Fibroblast of lung (primary cell): Measurements from ENCODE around the gene EXOC2. TPM values are rescaled to one million over a fixed set of nuclear protein-coding genes. Genes with fewer than 3 reads are reported as not detected.

Experiments
- DNase-seq, 2 donors: peaks; one replicate each; pipeline versions ENCODE4 v3.0.0 to v3.0.0-alpha.2; 2010; ENCODE audit warnings: low read depth in 2 of 2
- H2AFZ ChIP-seq: 2 replicates; pipeline ENCODE4 v1.5.1; 2012; ENCODE audit warnings: low read length, control low read depth, inconsistent platforms
- H3K27ac ChIP-seq: 2 replicates; pipeline ENCODE4 v1.5.1; 2011; ENCODE audit warnings: low read length, control low read depth; ENCODE audit not compliant: insufficient read depth
- H3K27me3 ChIP-seq: 2 replicates; pipeline ENCODE4 v1.5.1; 2011; ENCODE audit warnings: mild to moderate bottlenecking, low read length; ENCODE audit not compliant: control insufficient read depth, insufficient read depth
- H3K36me3 ChIP-seq: 2 replicates; pipeline ENCODE4 v1.5.1; 2011; ENCODE audit warnings: low read length; ENCODE audit not compliant: control insufficient read depth, insufficient read depth
- H3K4me1 ChIP-seq: 2 replicates; pipeline ENCODE4 v1.5.1; 2011; ENCODE audit warnings: low read length; ENCODE audit not compliant: control insufficient read depth, insufficient read depth; ENCODE audit errors: extremely low read depth
- H3K4me2 ChIP-seq: 2 replicates; pipeline ENCODE4 v1.5.1; 2011; ENCODE audit warnings: low read length, control low read depth; ENCODE audit not compliant: insufficient read depth; ENCODE audit errors: extremely low read depth
- H3K4me3 ChIP-seq, 4 experiments: fragments of 200-600 bp in 1 of 4; sonication (generic) in 1 of 4; replicated peaks in 1 of 4; 2 replicates each; pipeline ENCODE4 v1.5.1; 2011 to 2016; ENCODE audit warnings: low read length in 4 of 4, low read depth in 3 of 4, mild to moderate bottlenecking in 3 of 4, control low read depth in 2 of 4, inconsistent platforms in 1 of 4, mixed read lengths in 1 of 4; ENCODE audit not compliant: insufficient read depth in 1 of 4; ENCODE audit errors: control extremely low read depth in 1 of 4
- H3K79me2 ChIP-seq: 2 replicates; pipeline ENCODE4 v1.5.1; 2012; ENCODE audit warnings: mild to moderate bottlenecking, low read length, inconsistent platforms; ENCODE audit not compliant: control insufficient read depth, insufficient read depth
- H3K9ac ChIP-seq: 2 replicates; pipeline ENCODE4 v1.5.1; 2011; ENCODE audit warnings: mild to moderate bottlenecking, low read length, control low read depth; ENCODE audit not compliant: insufficient read depth
- H3K9me3 ChIP-seq: 2 replicates; pipeline ENCODE4 v1.5.1; 2012; ENCODE audit warnings: low read depth, low read length; ENCODE audit not compliant: control insufficient read depth, insufficient read depth
- H4K20me1 ChIP-seq: 2 replicates; pipeline ENCODE4 v1.5.1; 2011; ENCODE audit warnings: low read length; ENCODE audit not compliant: control insufficient read depth, insufficient read depth; ENCODE audit errors: extremely low read depth
- CTCF ChIP-seq, 2 donors: IDR thresholded peaks in 1 of 2; conservative IDR thresholded peaks in 1 of 2; 1 replicate in 1 of 2; 2 replicates in 1 of 2; pipeline ENCODE4 v1.5.1; 2011 to 2012; ENCODE audit warnings: low read length in 2 of 2, control low read depth in 1 of 2, inconsistent platforms in 1 of 2, low read depth in 1 of 2, mild to moderate bottlenecking in 1 of 2
- EZH2 ChIP-seq: IDR thresholded peaks from 2 replicates; pipeline ENCODE4 v1.5.1; 2012; ENCODE audit warnings: low read length, control low read depth, mild to moderate bottlenecking; ENCODE audit errors: missing control alignments
- polyA plus RNA-seq, 2 donors: library from polyadenylated mRNA; depleted of rRNA in 1 of 2; stranded (reverse) in 1 of 2; unstranded in 1 of 2; fragments of >200 nt; gene quantifications; 2 replicates each; pipeline ENCODE4 v1.2.1, GENCODE V29; 2011 to 2012; ENCODE audit warnings: missing spikeins in 1 of 2
- total RNA-seq: library from RNA; depleted of rRNA; stranded (reverse); fragments of >200 nt; gene quantifications from 2 replicates; pipeline ENCODE4 v1.2.1, GENCODE V29; 2014

The EXOC2 gene
- total and polyA plus RNA-seq, 2 donors (not counting 1 experiment from before 2014, with no cell fraction given) = 19.7 to 42.3 TPM

GRCh38 chr6:558959-559358 lies 134.0 kb downstream of the EXOC2 start:
- H3K9ac ChIP-seq = no peak overlapping the region
- H3K4me1 ChIP-seq = no peaks in the 10 kb centered on the region
- no peaks in the 10 kb centered on the region for H3K27me3 ChIP-seq
- H3K4me3 ChIP-seq = no peak overlapping the region
- H3K36me3 ChIP-seq = peaks cover 8% of the 10 kb centered on the region
- H3K27ac ChIP-seq = no peak overlapping the region
- H3K79me2 ChIP-seq = no peaks in the 10 kb centered on the region
- H3K9me3 ChIP-seq = no peaks in the 10 kb centered on the region
- TF ChIP-seq EZH2 (no peak), CTCF (conservative IDR thresholded peaks at IDR 0.05 in 1 of 2, IDR thresholded peaks at IDR 0.05 in 1 of 2; ENCODE audit: low read depth in 1 of 2, low read length in 2 of 2) (no peak)
- no peak overlapping the region for H2AFZ ChIP-seq
- H3K4me2 ChIP-seq = no peak overlapping the region
- DNase-seq = no peak
- no peaks in the 10 kb centered on the region for H4K20me1 ChIP-seq

- Histone ChIP-seq H3K27ac (no peak overlapping the region), H2AFZ (no peak overlapping the region), H3K4me3 (no peak overlapping the region), H3K36me3 (peaks cover 7% of the 10 kb centered on the region), H3K9ac (no peak overlapping the region), H3K9me3 (no peaks in the 10 kb centered on the region), H3K79me2 (no peaks in the 10 kb centered on the region), H3K4me2 (no peak overlapping the region), H3K27me3 (no peaks in the 10 kb centered on the region), H3K4me1 (no peaks in the 10 kb centered on the region), H4K20me1 (no peaks in the 10 kb centered on the region)
- DNase-seq = peak in 1 of 2 donors; percentile 23
- no peak for TF ChIP-seq EZH2
- peak in 1 of 2 donors; percentile 23 for TF ChIP-seq CTCF (conservative IDR thresholded peaks at IDR 0.05 in 1 of 2, IDR thresholded peaks at IDR 0.05 in 1 of 2; ENCODE audit: low read depth in 1 of 2, low read length in 2 of 2)
Observed at GRCh38 chr6:558089-558488, 134.8 kb downstream of the EXOC2 start.

GRCh38 chr6:551829-552350 lies 141.0 kb downstream of the EXOC2 start:
- H3K79me2 ChIP-seq = no peaks in the 10 kb centered on the region
- no peak overlapping the region for H3K9ac ChIP-seq
- H3K4me2 ChIP-seq = no peak overlapping the region
- no peaks in the 10 kb centered on the region for H4K20me1 ChIP-seq
- peaks cover 2% of the 10 kb centered on the region for H3K36me3 ChIP-seq
- no peak overlapping the region for H3K4me3 ChIP-seq
- H3K4me1 ChIP-seq = no peaks in the 10 kb centered on the region
- no peak overlapping the region for H3K27ac ChIP-seq
- no peaks in the 10 kb centered on the region for H3K9me3 ChIP-seq
- TF ChIP-seq CTCF (conservative IDR thresholded peaks at IDR 0.05 in 1 of 2, IDR thresholded peaks at IDR 0.05 in 1 of 2; ENCODE audit: low read depth in 1 of 2, low read length in 2 of 2) (no peak), EZH2 (no peak)
- H2AFZ ChIP-seq = no peak overlapping the region
- no peaks in the 10 kb centered on the region for H3K27me3 ChIP-seq
- DNase-seq = no peak
